WTC11 (cell line): ENCODE results near the gene NOD1. TPM values are rescaled to one million over a fixed set of nuclear protein-coding genes. Genes with fewer than 3 reads are reported as not detected.

Experiments used
- ATAC-seq: fragments of 200-7000 bp; cut with Tn5 transposase; 2 replicates; pipeline ENCODE4 v1.10.0; 2021; ENCODE audit warnings: mild to moderate bottlenecking, moderate library complexity
- CTCF ChIA-PET: fragments of 300-600 bp; sonication (Branson Sonifier 250); formaldehyde crosslinking; loops from one replicate; lab custom pipeline; 2021; ENCODE audit warnings: antibody characterized with exemption; lab: Charles Lee
- POLR2A ChIA-PET: fragments of 350-600 bp; sonication (Branson Sonifier 250); formaldehyde crosslinking; loops from one replicate; lab custom pipeline; 2021; ENCODE audit warnings: antibody characterized with exemption; lab: Charles Lee
- DNase-seq: peaks from one replicate; pipeline ENCODE4 v3.0.0; 2021; ENCODE audit warnings: low spot score
- H3K27ac Mint-ChIP-seq: 2 replicates; pipeline ENCODE4 v1.8.0; 2021; ENCODE audit warnings: mixed read lengths
- H3K27me3 Mint-ChIP-seq: 2 replicates; pipeline ENCODE4 v1.8.0; 2021; ENCODE audit warnings: low read depth, mild to moderate bottlenecking, moderate library complexity, mixed read lengths
- H3K36me3 Mint-ChIP-seq: 2 replicates; pipeline ENCODE4 v1.8.0; 2021; ENCODE audit warnings: mixed read lengths
- H3K4me1 Mint-ChIP-seq: 2 replicates; pipeline ENCODE4 v1.8.0; 2022; ENCODE audit warnings: mixed read lengths
- H3K4me3 Mint-ChIP-seq: 2 replicates; pipeline ENCODE4 v1.8.0; 2021; ENCODE audit warnings: mild to moderate bottlenecking, moderate library complexity, mixed read lengths
- H3K9me3 Mint-ChIP-seq: 2 replicates; pipeline ENCODE4 v1.8.0; 2021; ENCODE audit warnings: mixed read lengths
- AFF4 ChIP-seq: sonication (generic); formaldehyde crosslinking; IDR thresholded peaks from 2 replicates; pipeline ENCODE4 v1.8.1; 2023; ENCODE audit warnings: mild to moderate bottlenecking, missing genetic modification reagents, borderline replicate concordance
- ATF1 ChIP-seq: sonication (generic); formaldehyde crosslinking; IDR thresholded peaks from 2 replicates; pipeline ENCODE4 v1.8.1; 2023; ENCODE audit warnings: mild to moderate bottlenecking, moderate library complexity, missing genetic modification reagents
- ATF6 ChIP-seq: sonication (generic); formaldehyde crosslinking; IDR thresholded peaks from 2 replicates; pipeline ENCODE4 v1.8.1; 2023; ENCODE audit warnings: mild to moderate bottlenecking, missing genetic modification reagents
- CBFB ChIP-seq: sonication (generic); formaldehyde crosslinking; IDR thresholded peaks from 2 replicates; pipeline ENCODE4 v1.8.1; 2022; ENCODE audit warnings: mild to moderate bottlenecking, low read depth, missing genetic modification reagents
- CREM ChIP-seq: sonication (generic); formaldehyde crosslinking; IDR thresholded peaks from 2 replicates; pipeline ENCODE4 v1.8.1; 2022; ENCODE audit warnings: mild to moderate bottlenecking, missing genetic modification reagents, moderate library complexity
- E2F1 ChIP-seq: sonication (generic); formaldehyde crosslinking; IDR thresholded peaks from 2 replicates; pipeline ENCODE4 v1.8.0; 2022; ENCODE audit warnings: mild to moderate bottlenecking, missing genetic modification reagents
- E2F4 ChIP-seq: sonication (generic); formaldehyde crosslinking; IDR thresholded peaks from 2 replicates; pipeline ENCODE4 v1.8.1; 2022; ENCODE audit warnings: low read depth, mild to moderate bottlenecking, moderate library complexity, missing genetic modification reagents, borderline replicate concordance
- ESRRA ChIP-seq: sonication (generic); formaldehyde crosslinking; IDR thresholded peaks from 2 replicates; pipeline ENCODE4 v1.8.1; 2022; ENCODE audit warnings: mild to moderate bottlenecking, missing genetic modification reagents, borderline replicate concordance
- FOXK1 ChIP-seq: sonication (generic); formaldehyde crosslinking; IDR thresholded peaks from 2 replicates; pipeline ENCODE4 v1.8.0; 2022; ENCODE audit warnings: mild to moderate bottlenecking, moderate library complexity, missing genetic modification reagents
- GABPB1 ChIP-seq: sonication (generic); formaldehyde crosslinking; IDR thresholded peaks from 2 replicates; pipeline ENCODE4 v1.8.1; 2023; ENCODE audit warnings: mild to moderate bottlenecking, missing genetic modification reagents
- JAZF1 ChIP-seq: fragments of 250-450 bp; sonication (Bioruptor Pico); IDR thresholded peaks from 2 replicates; pipeline ENCODE4 v1.9.0; 2021; ENCODE audit warnings: moderate library complexity, mild to moderate bottlenecking, inconsistent platforms
- JUN ChIP-seq: sonication (generic); formaldehyde crosslinking; IDR thresholded peaks from 2 replicates; pipeline ENCODE4 v1.8.0; 2023; ENCODE audit warnings: mild to moderate bottlenecking, missing genetic modification reagents
- MYBL2 ChIP-seq: sonication (generic); formaldehyde crosslinking; IDR thresholded peaks from 2 replicates; pipeline ENCODE4 v1.8.1; 2023; ENCODE audit warnings: mild to moderate bottlenecking, moderate library complexity, missing genetic modification reagents
- OVOL2 ChIP-seq: fragments of 250-450 bp; sonication (Bioruptor Pico); IDR thresholded peaks from 2 replicates; pipeline ENCODE4 v1.9.0; 2021; ENCODE audit warnings: mild to moderate bottlenecking, borderline replicate concordance
- RELA ChIP-seq: sonication (generic); formaldehyde crosslinking; IDR thresholded peaks from 2 replicates; pipeline ENCODE4 v1.8.1; 2022; ENCODE audit warnings: missing genetic modification reagents, mild to moderate bottlenecking, borderline replicate concordance
- TCF7 ChIP-seq: sonication (generic); formaldehyde crosslinking; IDR thresholded peaks from 2 replicates; pipeline ENCODE4 v1.8.0; 2022; ENCODE audit warnings: mild to moderate bottlenecking, low read depth, missing genetic modification reagents, moderate library complexity
- USF2 ChIP-seq: sonication (generic); formaldehyde crosslinking; IDR thresholded peaks from 2 replicates; pipeline ENCODE4 v1.8.1; 2023; ENCODE audit warnings: mild to moderate bottlenecking, missing genetic modification reagents, moderate library complexity
- ZNF263 ChIP-seq: sonication (generic); formaldehyde crosslinking; IDR thresholded peaks from 2 replicates; pipeline ENCODE4 v1.8.1; 2022; ENCODE audit warnings: low read depth, mild to moderate bottlenecking, moderate library complexity, missing genetic modification reagents
- total RNA-seq: library from RNA; stranded (reverse); gene quantifications from 3 replicates; pipeline ENCODE4 v1.2.3, GENCODE V29; 2021

Gene NOD1
- total RNA-seq, 1 experiment from 2014 or later, result 6.4 TPM

GRCh38 chr7:30380294-30380693 lies 98.3 kb downstream of the NOD1 start (continued):
- TF ChIP-seq E2F4 (CRISPR knock-in tag) (no peak), FOXK1 (CRISPR knock-in tag) (no peak), E2F1 (CRISPR knock-in tag) (no peak), ZNF263 (no peak), USF2 (CRISPR knock-in tag) (no peak), JAZF1 (CRISPR knock-in tag) (no peak)

GRCh38 chr7:30379741-30380140 lies 98.8 kb downstream of the NOD1 start:
- Mint-ChIP-seq H3K9me3 (peaks cover 16% of the 10 kb centered on the region), H3K36me3 (peaks cover 16% of the 10 kb centered on the region), H3K27ac (no peak overlapping the region), H3K4me3 (no peak overlapping the region), H3K4me1 (no peaks in the 10 kb centered on the region)
- DNase-seq, result no peak
- ChIA-PET POLR2A (no interaction called here), CTCF (no interaction called here)
- TF ChIP-seq TCF7 (CRISPR knock-in tag) (no peak), ESRRA (CRISPR knock-in tag) (no peak), ATF6 (CRISPR knock-in tag) (no peak)
- TF ChIP-seq, all 79 proteins: peak for 0
- H3K27me3 Mint-ChIP-seq, result no peaks in the 10 kb centered on the region
- ATAC-seq, result no peak

- H3K36me3 Mint-ChIP-seq, result peaks cover 16% of the 10 kb centered on the region
- TF ChIP-seq ATF1 (CRISPR knock-in tag), result no peak
- TF ChIP-seq E2F4 (CRISPR knock-in tag), result no peak
- no peak for TF ChIP-seq JUN (CRISPR knock-in tag)
- no peak for TF ChIP-seq GABPB1 (CRISPR knock-in tag)
- H3K27me3 Mint-ChIP-seq, result no peaks in the 10 kb centered on the region
- no peaks in the 10 kb centered on the region for H3K4me1 Mint-ChIP-seq
- no peak overlapping the region for H3K27ac Mint-ChIP-seq
- no peak for ATAC-seq
- CTCF ChIA-PET, result no interaction called here
- H3K9me3 Mint-ChIP-seq, result peaks cover 13% of the 10 kb centered on the region
- no peak overlapping the region for H3K4me3 Mint-ChIP-seq
- DNase-seq, result no peak
- POLR2A ChIA-PET, result no interaction called here
These were observed 99.5 kb downstream of the NOD1 start for GRCh38 chr7:30379131-30379530.

- Mint-ChIP-seq H3K9me3 (peaks cover 13% of the 10 kb centered on the region), H3K27me3 (no peaks in the 10 kb centered on the region), H3K4me1 (no peaks in the 10 kb centered on the region)
- TF ChIP-seq RELA (CRISPR knock-in tag) (no peak), GABPB1 (CRISPR knock-in tag) (no peak), AFF4 (CRISPR knock-in tag) (no peak), TCF7 (CRISPR knock-in tag) (no peak), CREM (CRISPR knock-in tag) (no peak), OVOL2 (no peak), CBFB (CRISPR knock-in tag) (no peak), MYBL2 (CRISPR knock-in tag) (no peak)
- TF ChIP-seq, all 79 proteins: peak for 0
- H3K4me3 Mint-ChIP-seq, result no peak overlapping the region
- ATAC-seq, result no peak
- ChIA-PET CTCF (no interaction called here), POLR2A (no interaction called here)
- DNase-seq, result no peak
- no peak overlapping the region for H3K27ac Mint-ChIP-seq
- H3K36me3 Mint-ChIP-seq, result peaks cover 16% of the 10 kb centered on the region
These were observed 100.3 kb downstream of the NOD1 start for GRCh38 chr7:30378275-30378674.
